ENCODE results near the gene SLC1A2.

DNA sequence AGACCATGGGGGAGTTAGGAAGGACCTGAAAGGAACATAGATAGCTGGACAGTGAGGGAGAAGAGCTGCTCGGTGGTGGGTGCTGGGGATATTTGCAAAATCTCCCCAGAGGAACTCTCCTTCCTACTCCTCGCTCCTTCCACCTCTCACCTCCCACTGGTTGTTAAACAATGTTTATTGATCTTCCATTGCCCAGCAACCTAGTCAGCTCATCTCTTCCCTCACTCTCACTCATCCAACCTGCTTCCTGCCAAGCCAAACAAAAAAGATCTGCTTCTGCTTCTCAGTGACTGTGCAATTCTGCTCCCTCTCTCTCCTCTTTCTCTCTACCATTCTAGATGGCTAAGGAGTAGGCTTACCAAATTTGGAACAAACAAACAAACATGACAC is 115.0 kb downstream of the SLC1A2 start:
- TF ChIP-seq, protein P1, sequence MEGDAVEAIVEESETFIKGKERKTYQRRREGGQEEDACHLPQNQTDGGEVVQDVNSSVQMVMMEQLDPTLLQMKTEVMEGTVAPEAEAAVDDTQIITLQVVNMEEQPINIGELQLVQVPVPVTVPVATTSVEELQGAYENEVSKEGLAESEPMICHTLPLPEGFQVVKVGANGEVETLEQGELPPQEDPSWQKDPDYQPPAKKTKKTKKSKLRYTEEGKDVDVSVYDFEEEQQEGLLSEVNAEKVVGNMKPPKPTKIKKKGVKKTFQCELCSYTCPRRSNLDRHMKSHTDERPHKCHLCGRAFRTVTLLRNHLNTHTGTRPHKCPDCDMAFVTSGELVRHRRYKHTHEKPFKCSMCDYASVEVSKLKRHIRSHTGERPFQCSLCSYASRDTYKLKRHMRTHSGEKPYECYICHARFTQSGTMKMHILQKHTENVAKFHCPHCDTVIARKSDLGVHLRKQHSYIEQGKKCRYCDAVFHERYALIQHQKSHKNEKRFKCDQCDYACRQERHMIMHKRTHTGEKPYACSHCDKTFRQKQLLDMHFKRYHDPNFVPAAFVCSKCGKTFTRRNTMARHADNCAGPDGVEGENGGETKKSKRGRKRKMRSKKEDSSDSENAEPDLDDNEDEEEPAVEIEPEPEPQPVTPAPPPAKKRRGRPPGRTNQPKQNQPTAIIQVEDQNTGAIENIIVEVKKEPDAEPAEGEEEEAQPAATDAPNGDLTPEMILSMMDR (IDR thresholded peaks at IDR 0.05) = no peak
- TF ChIP-seq POLR2A (IDR thresholded peaks at IDR 0.05) = no peak
- TF ChIP-seq EP300 (IDR thresholded peaks at IDR 0.05) = no peak
- TF ChIP-seq POLR2AphosphoS5 (IDR thresholded peaks at IDR 0.05) = no peak
